Activated CD8-positive, alpha-beta memory T cell treated with anti-CD3 and anti-CD28 coated beads for 36 hours (primary cell): Measurements from ENCODE around the gene ST3GAL6. TPM values are rescaled to one million over a fixed set of nuclear protein-coding genes. Genes with fewer than 3 reads are reported as not detected.

ENCODE experiments used
- CTCF ChIA-PET: fragments of 350-600 bp; sonication (Branson Sonifier 250); formaldehyde crosslinking; loops from one replicate; lab custom pipeline; 2021; ENCODE audit warnings: antibody characterized with exemption; lab: Charles Lee
- POLR2A ChIA-PET: fragments of 350-600 bp; sonication (Branson Sonifier 250); formaldehyde crosslinking; loops from one replicate; lab custom pipeline; 2021; ENCODE audit warnings: antibody characterized with exemption; lab: Charles Lee
- total RNA-seq, 2 experiments: library from RNA; stranded (reverse); gene quantifications; one replicate each; pipeline ENCODE4 v1.2.3, GENCODE V29; 2021

Gene ST3GAL6, protein sequence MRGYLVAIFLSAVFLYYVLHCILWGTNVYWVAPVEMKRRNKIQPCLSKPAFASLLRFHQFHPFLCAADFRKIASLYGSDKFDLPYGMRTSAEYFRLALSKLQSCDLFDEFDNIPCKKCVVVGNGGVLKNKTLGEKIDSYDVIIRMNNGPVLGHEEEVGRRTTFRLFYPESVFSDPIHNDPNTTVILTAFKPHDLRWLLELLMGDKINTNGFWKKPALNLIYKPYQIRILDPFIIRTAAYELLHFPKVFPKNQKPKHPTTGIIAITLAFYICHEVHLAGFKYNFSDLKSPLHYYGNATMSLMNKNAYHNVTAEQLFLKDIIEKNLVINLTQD
- not detected for total RNA-seq

DNA sequence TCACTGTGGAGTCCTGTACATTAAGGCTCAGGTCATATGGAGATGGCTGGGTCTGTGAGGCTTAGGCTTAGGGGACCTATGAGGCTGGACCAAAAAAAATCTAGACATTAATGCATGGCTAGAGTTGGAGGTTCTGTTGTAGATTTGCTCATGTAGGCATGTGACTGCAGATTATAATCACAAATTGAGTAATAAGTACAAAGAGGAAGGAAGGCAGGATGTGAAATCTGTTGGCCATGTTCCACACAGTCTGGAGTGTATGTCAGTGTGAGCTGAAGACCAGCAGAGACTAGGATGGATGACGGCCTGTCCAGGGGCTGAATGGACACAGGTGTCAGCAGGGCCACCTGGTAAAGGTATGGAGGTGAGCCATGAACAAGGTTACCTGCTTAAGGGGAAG is at the start of gene ST3GAL6:
TSS of gene ST3GAL6 (plus strand) at position 265 of the 400 bp plus-strand sequence. CDS start 5,101 bp downstream, outside the sequence.
- CTCF ChIA-PET: no interaction called here

DNA sequence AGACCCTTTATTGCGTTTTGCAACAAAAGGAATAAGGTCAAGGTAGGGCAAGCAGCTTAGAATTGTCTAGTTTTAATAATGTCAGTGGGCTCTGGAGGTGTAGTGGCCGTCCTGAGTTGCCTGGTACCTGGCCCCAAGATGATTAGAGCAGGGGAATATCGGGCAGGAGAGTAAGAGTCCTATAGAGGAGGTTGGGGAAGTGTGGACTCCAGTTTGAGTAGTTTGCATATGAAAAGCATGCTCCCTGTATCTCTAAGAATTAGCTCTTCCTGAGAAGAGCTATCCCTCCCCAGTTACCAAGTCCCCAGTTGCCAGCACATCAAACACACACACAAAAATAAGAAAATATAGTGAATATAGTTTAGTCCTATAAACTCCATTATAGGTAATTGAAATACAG is 49.2 kb upstream of the ST3GAL6 start:
- POLR2A ChIA-PET: no interaction called here
- CTCF ChIA-PET: no interaction called here

More for the DNA sequence above, at the start of gene ST3GAL6:
- POLR2A ChIA-PET: no interaction called here

DNA sequence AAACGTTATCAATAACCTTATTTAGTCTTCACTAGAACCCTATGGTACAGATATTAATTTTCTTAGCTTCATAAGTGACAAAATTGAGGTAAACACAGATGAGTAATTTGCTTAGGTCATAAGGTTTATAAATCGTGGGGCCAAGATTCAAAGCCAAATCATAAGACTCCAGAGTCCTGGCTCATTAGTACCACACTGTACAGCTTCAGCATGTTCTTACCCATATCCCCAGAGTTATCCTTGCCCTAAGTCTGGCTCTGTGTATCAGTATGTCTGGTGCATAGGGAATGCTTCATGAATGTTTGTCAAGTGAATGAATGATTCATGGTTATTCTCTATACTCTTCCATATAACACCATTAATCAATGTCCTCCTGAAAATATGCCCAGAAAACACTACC is 45.6 kb upstream of the ST3GAL6 start:
- ChIA-PET POLR2A (no interaction called here), CTCF (interaction anchor here (0.7 kb wide), 1 partner anchor 1065 kb away, joined by 4 read pairs; no protein-coding TSS in a partner anchor)

DNA sequence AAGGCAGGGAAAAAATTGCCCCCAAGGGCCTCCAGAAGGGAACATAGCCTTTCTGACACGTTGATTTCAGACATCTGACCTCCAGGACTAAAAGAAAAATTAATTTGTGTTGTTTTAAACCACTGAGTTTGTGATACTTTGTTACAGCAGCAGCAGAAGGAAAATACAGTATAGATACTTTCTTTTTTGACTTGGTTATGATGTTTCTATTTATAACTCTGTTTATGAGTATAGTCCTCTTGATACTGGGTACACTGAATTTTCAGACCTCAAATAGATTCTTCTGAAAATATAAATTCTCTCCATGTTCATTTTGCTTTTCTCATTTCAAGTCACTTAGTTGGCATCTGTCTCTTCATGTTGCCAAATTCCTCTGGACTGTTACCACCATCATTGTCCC is 44.4 kb upstream of the ST3GAL6 start:
- POLR2A ChIA-PET: no interaction called here
- CTCF ChIA-PET: no interaction called here

DNA sequence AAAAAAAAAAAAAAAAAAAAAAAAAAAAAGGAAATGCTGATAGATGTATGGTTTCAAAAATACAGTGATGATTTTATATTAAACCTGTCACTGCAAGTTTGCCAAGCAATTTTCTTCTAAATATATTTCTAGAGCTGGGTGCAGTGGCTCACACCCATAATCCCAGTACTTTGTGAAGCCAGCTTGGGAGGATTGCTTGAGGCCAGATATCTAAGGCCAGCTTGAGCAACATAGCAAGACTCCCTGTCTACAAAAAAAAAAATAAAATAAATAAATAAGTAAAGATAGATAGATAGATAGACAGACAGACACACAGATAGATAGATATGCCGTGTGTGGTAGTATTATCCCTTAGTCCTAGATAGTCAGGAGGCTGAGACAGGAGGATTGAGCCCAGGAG is 41.4 kb upstream of the ST3GAL6 start:
- CTCF ChIA-PET: no interaction called here
- POLR2A ChIA-PET: no interaction called here

DNA sequence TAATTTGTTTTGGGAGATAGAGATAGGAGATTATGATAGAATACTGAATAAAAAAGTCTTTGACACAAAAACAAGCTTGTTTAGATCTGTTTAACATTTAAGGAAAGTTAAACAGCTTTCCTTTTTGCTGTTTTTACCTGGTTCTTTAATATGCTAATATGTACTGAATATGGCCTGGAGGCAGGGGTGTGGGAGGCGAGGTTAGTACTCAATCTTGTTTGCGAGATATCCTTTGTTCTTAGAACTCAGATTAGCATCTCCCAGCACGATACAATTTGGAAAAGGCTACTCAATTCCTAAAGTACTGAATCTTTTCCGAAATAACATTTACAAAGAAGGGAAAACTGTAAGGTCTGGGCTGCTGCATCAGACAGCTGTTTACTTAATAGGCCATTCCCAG is 40.8 kb upstream of the ST3GAL6 start:
- ChIA-PET CTCF (no interaction called here), POLR2A (no interaction called here)

DNA sequence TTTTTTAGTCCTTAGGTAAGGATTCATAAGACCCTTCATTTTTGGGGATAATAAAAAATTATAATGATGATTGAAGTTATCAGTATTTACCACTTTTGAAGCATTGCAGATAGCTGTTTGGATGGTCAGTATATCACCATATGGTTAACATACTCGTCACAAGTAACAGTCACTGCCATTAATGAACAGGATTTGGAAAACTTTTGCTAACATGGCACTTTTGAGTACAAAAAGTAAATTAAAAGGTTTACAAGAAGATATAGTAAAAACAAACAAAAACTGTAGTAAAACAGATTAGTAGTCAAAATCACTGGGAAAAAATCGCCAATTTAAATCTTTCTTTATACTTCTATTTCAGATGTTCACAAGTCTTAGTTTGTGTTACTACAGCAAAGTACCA is 37.8 kb upstream of the ST3GAL6 start:
- ChIA-PET POLR2A (no interaction called here), CTCF (no interaction called here)

DNA sequence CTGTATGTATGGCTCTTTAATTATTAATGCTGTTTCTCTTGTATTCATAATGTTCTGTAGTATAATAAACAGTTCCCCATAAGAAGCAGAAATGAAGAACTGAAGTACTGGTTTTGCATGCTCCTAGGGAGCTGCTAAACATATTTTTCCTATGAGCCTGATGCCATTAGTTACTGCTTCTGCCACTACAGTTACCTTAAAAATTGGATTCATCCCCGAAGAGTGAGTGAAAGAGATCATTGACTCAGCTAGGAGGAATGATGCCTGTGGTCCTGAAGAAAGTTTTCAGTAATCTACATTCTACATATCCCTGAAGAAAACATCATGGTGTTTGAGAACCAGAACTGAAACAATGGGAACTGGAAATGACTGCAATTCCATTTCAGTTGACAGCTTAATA is 37.1 kb upstream of the ST3GAL6 start:
- CTCF ChIA-PET: no interaction called here

DNA sequence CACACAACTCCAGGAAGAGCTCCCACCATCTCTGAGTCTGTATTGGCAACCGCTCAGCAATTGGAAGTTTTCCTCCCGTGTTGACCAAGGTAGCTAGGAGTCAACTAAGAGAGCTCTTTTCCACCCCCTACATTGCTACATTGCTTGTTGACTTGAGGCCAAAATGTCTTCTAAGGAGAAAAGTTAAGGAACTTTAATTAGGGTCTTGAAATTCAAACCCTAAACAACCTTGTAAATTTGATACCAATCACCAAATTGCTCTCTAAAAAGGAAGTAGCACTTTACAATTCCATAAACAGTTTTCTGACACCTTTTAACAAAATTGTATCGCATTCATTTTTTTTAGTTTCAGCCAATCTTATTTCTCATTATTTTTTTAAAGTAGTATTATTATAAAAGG is 35.5 kb upstream of the ST3GAL6 start:
- CTCF ChIA-PET: no interaction called here

More for the DNA sequence above, 37.1 kb upstream of the ST3GAL6 start:
- POLR2A ChIA-PET: no interaction called here

DNA sequence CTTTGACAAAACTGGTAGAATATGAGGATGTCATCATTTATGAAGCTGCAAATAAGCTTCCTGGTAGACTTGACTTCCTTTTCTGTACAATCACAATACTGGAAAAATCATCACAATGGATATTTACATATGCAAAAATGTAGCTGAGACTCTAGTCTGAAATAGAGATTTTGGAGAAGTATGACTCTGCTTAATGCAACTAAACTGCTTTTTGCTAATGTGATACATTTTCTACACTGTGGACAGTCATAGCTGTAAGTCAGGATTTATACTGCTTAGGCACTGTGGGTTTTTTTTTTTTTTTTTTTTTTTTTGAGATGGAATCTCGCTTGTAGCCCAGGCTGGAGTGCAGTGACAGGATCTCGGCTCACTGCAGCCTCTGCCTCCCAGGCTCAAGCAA is 34.5 kb upstream of the ST3GAL6 start:
- POLR2A ChIA-PET: no interaction called here
- CTCF ChIA-PET: interaction anchor here (0.7 kb wide), 1 partner anchor 1704 kb away, joined by 5 read pairs; no protein-coding TSS in a partner anchor

More for the DNA sequence above, 35.5 kb upstream of the ST3GAL6 start:
- POLR2A ChIA-PET: no interaction called here

DNA sequence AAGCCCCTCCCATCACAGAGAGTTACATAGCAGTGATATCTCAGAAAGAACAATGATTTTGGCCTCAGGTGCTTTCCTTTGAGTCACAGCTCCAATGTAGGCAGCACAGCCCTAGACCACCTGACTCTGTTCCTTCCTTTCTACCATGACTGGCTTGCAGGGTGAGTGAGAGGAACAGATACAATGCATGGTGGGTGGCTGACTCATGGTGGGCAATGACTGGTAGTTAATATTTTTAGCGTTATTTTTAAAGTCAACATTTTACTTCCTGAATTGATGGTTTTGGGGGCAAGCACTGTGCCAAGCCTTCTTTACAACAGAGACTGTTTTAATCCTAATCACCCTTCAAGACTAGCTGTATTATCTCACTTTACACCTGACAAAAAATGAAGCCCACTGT is 32.8 kb upstream of the ST3GAL6 start:
- ChIA-PET POLR2A (no interaction called here), CTCF (no interaction called here)

DNA sequence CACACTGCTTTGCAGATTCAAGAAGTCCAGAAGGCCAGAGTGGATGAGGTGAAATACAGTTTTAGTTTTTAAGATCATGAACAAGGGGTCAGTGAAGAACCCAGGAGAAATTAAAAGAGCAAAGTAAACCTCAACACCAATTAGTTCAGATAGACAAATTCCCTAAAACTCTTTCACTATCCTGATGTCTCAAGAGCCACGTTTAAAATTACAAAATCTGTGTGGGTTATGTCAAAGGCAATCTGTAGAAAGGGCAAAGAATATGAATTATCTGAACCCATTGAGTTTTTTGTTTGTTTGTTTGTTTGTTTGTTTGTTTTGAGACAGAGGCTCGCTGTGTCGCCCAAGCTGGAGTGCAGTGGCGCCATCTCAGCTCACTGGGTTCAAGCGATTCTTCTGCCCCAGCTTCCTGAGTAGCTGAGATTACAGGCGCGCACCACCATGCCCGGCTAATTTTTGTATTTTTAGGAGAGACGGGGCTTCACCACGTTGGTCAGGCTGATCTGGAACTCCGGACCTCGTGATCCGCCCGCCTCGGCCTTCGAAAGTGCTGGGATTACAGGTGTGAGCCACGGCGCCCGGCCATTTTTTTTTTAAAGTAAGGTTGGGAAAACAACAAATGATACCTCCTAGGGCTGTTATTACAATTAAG is 32.1 kb upstream of the ST3GAL6 start:
- ChIA-PET CTCF (no interaction called here), POLR2A (no interaction called here)

DNA sequence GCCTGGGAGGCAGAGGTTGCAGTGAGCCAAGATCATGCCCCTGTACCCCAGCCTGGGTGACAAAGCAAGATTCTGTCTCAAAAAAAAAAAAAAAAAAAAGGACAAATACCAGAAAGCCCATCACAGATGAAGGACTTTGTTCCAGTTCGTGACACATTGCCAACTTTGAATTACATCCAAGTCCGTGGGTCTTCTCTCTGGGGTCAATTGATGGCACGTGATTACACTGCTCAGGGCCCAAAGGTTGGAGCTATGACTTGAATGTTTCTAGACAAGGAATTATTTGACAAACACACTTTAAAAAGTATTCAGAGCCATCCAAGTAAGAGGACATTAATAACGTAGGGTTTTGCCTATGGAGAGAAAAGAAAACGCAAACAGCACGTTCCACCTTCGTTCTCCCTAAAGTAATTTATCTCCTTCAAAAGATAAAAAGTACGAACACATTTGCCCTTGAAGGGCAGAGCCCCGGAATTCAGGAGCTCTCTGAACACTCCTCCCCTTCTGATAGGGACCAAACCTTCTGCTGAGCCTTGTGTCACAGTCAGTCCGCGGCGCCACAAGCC is 31.3 kb upstream of the ST3GAL6 start:
- POLR2A ChIA-PET: no interaction called here
- CTCF ChIA-PET: no interaction called here

DNA sequence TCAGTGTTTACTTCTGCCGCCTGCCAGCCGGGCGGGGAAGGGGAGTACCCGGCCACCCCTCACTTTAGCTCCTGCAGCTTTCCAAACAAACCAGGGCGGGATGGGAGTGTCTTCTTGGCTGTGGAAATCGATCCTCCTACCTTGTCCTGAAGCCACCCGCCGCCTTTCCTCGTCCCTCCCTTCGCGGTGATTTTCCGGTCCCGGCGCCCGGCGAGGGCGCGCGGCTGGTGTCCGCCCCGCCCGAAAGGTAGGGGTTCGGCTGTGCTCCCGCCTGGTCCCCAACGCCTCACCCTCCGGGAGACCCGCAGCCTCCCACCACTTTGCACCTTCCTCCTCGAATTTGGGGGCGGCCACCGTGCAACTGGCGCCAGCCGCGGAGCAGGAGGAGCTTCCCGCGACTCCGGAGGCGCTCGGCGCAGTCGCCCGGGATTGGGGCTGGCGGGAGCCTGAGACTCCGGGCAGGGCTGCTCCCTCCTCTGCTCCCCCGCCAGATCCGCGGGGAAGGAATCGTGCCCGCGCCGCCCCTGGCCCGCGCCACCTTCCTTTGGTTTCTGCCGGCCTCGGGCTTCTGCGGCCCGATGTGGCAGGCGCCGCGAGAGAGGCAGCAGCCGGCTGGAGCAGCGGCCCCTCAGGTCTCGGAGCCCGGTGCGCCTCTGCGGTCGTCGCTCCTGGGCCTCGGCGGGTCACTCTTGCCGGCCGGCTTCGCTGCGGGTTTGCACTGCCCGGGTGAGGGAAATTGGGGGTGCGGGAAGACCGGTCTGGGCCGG is 30.7 kb upstream of the ST3GAL6 start:
- ChIA-PET CTCF (interaction anchor here (1.3 kb wide), 1 partner anchor 11 kb away, joined by 4 read pairs; no protein-coding TSS in a partner anchor), POLR2A (no interaction called here)

DNA sequence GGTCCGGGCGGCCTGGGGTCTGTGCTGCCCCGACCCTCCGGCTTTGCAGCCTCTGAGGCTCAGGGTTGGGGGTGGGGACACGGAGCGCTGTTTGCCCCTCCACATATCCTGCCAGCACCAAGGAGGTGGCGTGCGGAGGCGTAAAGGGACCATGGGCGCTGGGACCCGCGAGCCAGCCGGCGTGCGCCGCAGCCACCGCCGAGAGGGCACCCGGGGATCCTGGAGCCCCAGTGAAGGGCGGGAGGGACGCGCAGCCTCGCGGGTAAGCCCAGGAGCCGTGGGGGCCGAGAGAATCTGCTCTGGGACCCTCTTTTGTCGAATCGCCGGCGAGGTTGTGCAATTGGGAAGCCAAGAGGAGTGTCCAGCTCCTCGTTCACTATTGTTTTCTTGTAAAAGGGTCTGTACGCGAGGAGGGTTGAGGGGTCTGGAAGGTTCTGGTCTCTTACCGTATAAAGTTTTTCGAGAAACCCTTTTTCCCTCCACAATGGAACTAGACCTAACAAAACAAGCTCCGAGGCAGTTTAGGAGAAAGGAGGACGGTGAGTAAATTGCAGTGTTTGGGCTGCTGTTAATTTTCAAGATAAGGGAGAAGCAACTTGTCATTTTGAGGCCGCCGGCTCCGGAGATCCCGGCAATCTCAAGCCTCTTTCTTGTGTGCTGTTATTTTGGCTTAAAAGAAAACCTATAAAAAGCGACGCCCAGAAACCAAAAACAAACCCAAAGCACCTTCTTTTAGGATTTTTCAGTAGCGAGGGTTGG is 29.9 kb upstream of the ST3GAL6 start:
- ChIA-PET CTCF (interaction anchor here (1.3 kb wide), 1 partner anchor 10 kb away, joined by 4 read pairs; no protein-coding TSS in a partner anchor), POLR2A (no interaction called here)

DNA sequence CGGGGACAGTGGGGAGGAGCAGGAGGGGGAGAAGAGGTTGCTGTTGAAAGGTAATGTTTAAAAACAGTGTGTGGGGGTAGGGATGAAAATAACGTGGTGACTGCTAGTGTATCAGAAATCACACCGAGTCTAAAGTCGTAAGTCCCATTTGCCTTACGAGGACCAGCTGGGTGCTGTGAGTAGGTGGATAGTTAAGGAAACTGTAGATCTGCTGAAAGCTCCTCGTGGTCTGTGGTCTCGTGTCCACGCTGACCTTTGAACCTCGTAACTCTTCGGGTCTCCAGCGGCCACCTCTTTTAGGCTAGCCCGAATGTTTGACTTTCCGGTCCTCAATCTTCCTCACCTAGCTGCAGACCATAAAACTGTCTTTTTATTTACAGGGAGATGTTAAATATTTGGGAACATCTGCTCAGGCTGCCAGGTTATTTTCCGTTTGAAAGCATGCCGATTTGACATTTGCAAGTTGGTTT is 29.3 kb upstream of the ST3GAL6 start:
- CTCF ChIA-PET: interaction anchor here (1.3 kb wide), 1 partner anchor 10 kb away, joined by 4 read pairs; no protein-coding TSS in a partner anchor
- POLR2A ChIA-PET: no interaction called here

DNA sequence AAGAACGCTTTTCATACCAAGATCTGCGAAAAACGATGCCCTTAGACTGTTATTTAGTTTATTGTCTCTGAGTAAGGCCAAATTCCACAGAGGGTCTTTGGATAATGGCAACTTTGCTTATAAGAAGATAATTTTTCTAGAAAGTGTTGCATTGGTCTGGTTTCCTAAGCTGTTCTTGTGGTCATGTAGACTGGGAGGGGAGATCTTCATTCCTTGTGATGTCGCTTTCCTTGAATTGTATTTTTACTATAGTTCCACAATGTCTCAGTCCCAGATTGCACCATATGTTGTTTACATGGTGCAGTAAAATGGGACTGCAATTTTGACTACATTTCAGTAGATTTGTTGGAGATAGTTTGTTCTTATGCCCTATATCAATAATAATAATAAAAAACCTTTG is 28.8 kb upstream of the ST3GAL6 start:
- CTCF ChIA-PET: no interaction called here
- POLR2A ChIA-PET: no interaction called here

DNA sequence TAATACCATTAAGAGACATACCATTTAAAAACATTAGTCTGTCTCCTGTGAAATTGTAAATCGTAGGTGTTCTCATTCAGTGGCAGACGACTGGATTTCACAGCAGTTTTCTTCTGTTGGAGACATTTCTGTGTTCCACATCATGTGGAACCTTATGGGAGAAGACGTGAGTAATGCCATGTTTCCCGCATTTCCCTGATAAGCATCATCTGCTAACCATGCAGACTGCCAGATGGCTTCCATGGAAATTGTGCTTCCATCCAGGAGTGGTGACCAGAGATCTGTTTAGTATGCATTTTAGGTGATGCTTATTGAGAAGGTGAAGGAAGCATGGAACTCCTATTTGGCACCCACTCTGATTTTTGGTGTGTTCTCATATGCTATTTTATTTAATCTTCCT is 28.4 kb upstream of the ST3GAL6 start:
- POLR2A ChIA-PET: no interaction called here
- CTCF ChIA-PET: no interaction called here

DNA sequence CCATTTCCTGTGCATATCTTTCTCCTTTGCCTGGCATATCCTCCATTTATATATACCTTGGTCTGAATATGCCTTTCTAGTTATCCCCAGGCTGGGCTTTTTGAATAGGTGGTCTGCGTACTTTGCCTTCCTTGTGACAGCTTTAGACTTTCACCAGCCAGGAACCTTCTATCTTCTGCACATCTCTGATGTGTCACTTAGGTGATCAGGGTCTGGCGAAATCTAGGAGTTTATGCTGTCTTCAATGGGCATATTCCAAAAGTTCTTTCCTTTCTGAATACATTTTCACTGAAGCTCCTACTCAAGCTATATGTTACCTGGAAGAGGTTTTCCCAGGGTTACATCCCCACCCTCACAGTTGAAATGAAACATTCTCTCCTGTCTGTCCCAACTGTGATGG is 27.8 kb upstream of the ST3GAL6 start:
- ChIA-PET CTCF (no interaction called here), POLR2A (no interaction called here)
